SK-N-SH (cell line): ENCODE measurements around the gene SLC6A3. TPM values are rescaled to one million over a fixed set of nuclear protein-coding genes. Genes with fewer than 3 reads are reported as not detected.

Source experiments
- CTCF ChIA-PET: fragments of 300-600, 350-600 bp; formaldehyde crosslinking; extraction: SDS; loops from one replicate; lab custom pipeline; 2021; lab: Yijun Ruan, JAX
- POLR2A ChIA-PET: fragments of 350-600 bp; sonication (Branson Sonifier 250); formaldehyde crosslinking; extraction: SDS; loops from one replicate; lab custom pipeline; 2020; ENCODE audit warnings: antibody characterized with exemption, inconsistent platforms; lab: Yijun Ruan, JAX
- DNase-seq: peaks from one replicate; pipeline ENCODE4 v3.0.0; 2012
- H2AFZ ChIP-seq: fragments of 200-600 bp; sonication (generic); 2 replicates; pipeline ENCODE4 v1.8.1; 2016; ENCODE audit warnings: antibody characterized with exemption, mild to moderate bottlenecking, low read depth
- H3F3A ChIP-seq: fragments of 200-600 bp; sonication (generic); replicated peaks from 2 replicates; pipeline ENCODE3; 2016; ENCODE audit warnings: antibody characterized with exemption, mild to moderate bottlenecking; ENCODE audit not compliant: insufficient read depth
- H3K27ac ChIP-seq, 2 experiments: fragments of 200-500 bp in 1 of 2; fragments of 200-600 bp in 1 of 2; sonication (Bioruptor generic) in 1 of 2; sonication (generic), shearing (Covaris generic) in 1 of 2; 2 replicates each; pipeline versions ENCODE4 v1.5.1 to v1.6.1; 2014 to 2016; ENCODE audit warnings: low read depth in 2 of 2, inconsistent platforms in 1 of 2, low read length in 1 of 2, mild to moderate bottlenecking in 1 of 2, mixed read lengths in 1 of 2
- H3K27me3 ChIP-seq: fragments of 200-600 bp; sonication (generic), shearing (Covaris generic); 2 replicates; pipeline ENCODE4 v1.6.1; 2016; ENCODE audit warnings: mixed run types; ENCODE audit not compliant: insufficient read depth
- H3K36me3 ChIP-seq, 2 experiments: fragments of 200-500 bp in 1 of 2; fragments of 200-600 bp in 1 of 2; sonication (Bioruptor generic) in 1 of 2; sonication (generic) in 1 of 2; replicated peaks in 1 of 2; 2 replicates each; pipeline versions ENCODE3 to v1.5.1; 2014 to 2016; ENCODE audit warnings: low read length in 1 of 2, mild to moderate bottlenecking in 1 of 2; ENCODE audit not compliant: insufficient read depth in 2 of 2, control insufficient read depth in 1 of 2
- H3K4me1 ChIP-seq, 2 experiments: fragments of 200-500 bp in 1 of 2; fragments of 200-600 bp in 1 of 2; sonication (Bioruptor generic) in 1 of 2; sonication (generic), shearing (Covaris generic) in 1 of 2; 2 replicates each; pipeline versions ENCODE4 v1.5.1 to v1.6.1; 2014 to 2016; ENCODE audit warnings: low read depth in 1 of 2, low read length in 1 of 2, mixed run types in 1 of 2; ENCODE audit not compliant: insufficient read depth in 2 of 2, control insufficient read depth in 1 of 2
- H3K4me2 ChIP-seq: fragments of 200-600 bp; sonication (generic), shearing (Covaris generic); 2 replicates; pipeline ENCODE4 v1.6.1; 2017; ENCODE audit warnings: mixed run types
- H3K4me3 ChIP-seq, 2 experiments: fragments of 200-500 bp in 1 of 2; fragments of 200-600 bp in 1 of 2; sonication (Bioruptor generic) in 1 of 2; sonication (generic), shearing (Covaris generic) in 1 of 2; 2 replicates each; pipeline versions ENCODE4 v1.5.1 to v1.8.1; 2014 to 2016; ENCODE audit warnings: low read depth in 2 of 2, inconsistent platforms in 1 of 2, low read length in 1 of 2, mild to moderate bottlenecking in 1 of 2, mixed read lengths in 1 of 2, moderate library complexity in 1 of 2
- H3K79me2 ChIP-seq: fragments of 200-600 bp; sonication (generic); 2 replicates; pipeline ENCODE4 v1.8.1; 2017; ENCODE audit warnings: mild to moderate bottlenecking; ENCODE audit not compliant: insufficient read depth
- H3K9ac ChIP-seq: fragments of 200-600 bp; sonication (generic); 2 replicates; pipeline ENCODE4 v1.6.1; 2017; ENCODE audit warnings: mixed run types
- H3K9me2 ChIP-seq: fragments of 200-600 bp; sonication (generic); 2 replicates; pipeline ENCODE4 v1.6.1; 2017; ENCODE audit warnings: mixed run types
- H3K9me3 ChIP-seq: fragments of 200-600 bp; sonication (generic); 2 replicates; pipeline ENCODE4 v1.6.1; 2017; ENCODE audit warnings: mixed run types, mild to moderate bottlenecking, moderate library complexity
- H4K20me1 ChIP-seq: fragments of 200-600 bp; sonication (generic); 2 replicates; pipeline ENCODE4 v1.6.1; 2017; ENCODE audit warnings: mild to moderate bottlenecking, mixed run types; ENCODE audit not compliant: insufficient read depth
- CHD2 ChIP-seq: fragments of 150-350 bp; IDR thresholded peaks from 2 replicates; pipeline ENCODE4 v1.6.1; 2018; ENCODE audit warnings: low read length; ENCODE audit not compliant: partially characterized antibody
- FOXM1 ChIP-seq: IDR thresholded peaks from 2 replicates; pipeline ENCODE4 v1.4.0; 2012; ENCODE audit warnings: low read depth, mild to moderate bottlenecking
- GATA2 ChIP-seq: sonication (generic); formaldehyde crosslinking; IDR thresholded peaks from 2 replicates; pipeline ENCODE4 v1.5.0; 2020; ENCODE audit warnings: mild to moderate bottlenecking, missing genetic modification reagents
- MXI1 ChIP-seq: IDR thresholded peaks from 2 replicates; pipeline ENCODE4 v1.6.1; 2012; ENCODE audit warnings: mild to moderate bottlenecking, low read depth, low read length, improper control_type of control experiment
- REST ChIP-seq: IDR thresholded peaks from 2 replicates; pipeline ENCODE4 v1.6.1; 2012; ENCODE audit warnings: mild to moderate bottlenecking, low read depth, low read length, moderate library complexity
- RFX5 ChIP-seq: IDR thresholded peaks from 2 replicates; pipeline ENCODE4 v1.6.1; 2012; ENCODE audit warnings: mild to moderate bottlenecking, improper control_type of control experiment, low read length
- RXRA ChIP-seq: IDR thresholded peaks from 2 replicates; pipeline ENCODE4 v1.4.0; 2012; ENCODE audit warnings: low read depth, mild to moderate bottlenecking, borderline replicate concordance
- USF1 ChIP-seq: IDR thresholded peaks from 2 replicates; pipeline ENCODE4 v1.4.0; 2012; ENCODE audit warnings: low read depth, borderline replicate concordance
- WGBS: methylation state at CpG from one replicate; pipeline ENCODE4 v1.1.6; 2017; ENCODE audit warnings: low lambda C conversion rate; 5-methylcytosine and 5-hydroxymethylcytosine counted together
- polyA plus RNA-seq, 3 experiments: library from polyadenylated mRNA; depleted of rRNA; stranded (reverse); fragments of >200 nt; gene quantifications; 2 replicates each; pipeline ENCODE4 v1.2.3, GENCODE V29; 2012
- TF ChIP-seq, protein P1 (sequence below): fragments of 200-600 bp; sonication (generic); IDR thresholded peaks from 2 replicates; pipeline ENCODE4 v1.6.1; 2017; ENCODE audit warnings: antibody characterized with exemption, mild to moderate bottlenecking, moderate library complexity

The SLC6A3 gene
- polyA plus RNA-seq, 1 of the 3 experiments (the other 2 are of a cell fraction): not detected

GRCh38 chr5:1386274-1386717 lies 58.9 kb downstream of the SLC6A3 start:
- H3K9me3 ChIP-seq: no peaks in the 10 kb centered on the region
- no peak overlapping the region for H3K9ac ChIP-seq
- no peaks in the 10 kb centered on the region for H3F3A ChIP-seq
- 14% methylated on average over 12 of the region's 36 CpGs for WGBS
- no peaks in the 10 kb centered on the region for H3K36me3 ChIP-seq
- H3K9me2 ChIP-seq: no peaks in the 10 kb centered on the region
- no peaks in the 10 kb centered on the region for H3K79me2 ChIP-seq
- peak overlapping the region; percentile 71 for H3K4me2 ChIP-seq
- CTCF ChIA-PET: interaction anchor here (1.1 to 2.3 kb wide), 4 partner anchors 10 to 258 kb away, joined by 3 to 12 read pairs (median 3); no protein-coding TSS in a partner anchor
- peaks cover 0 to 10% of the 10 kb centered on the region in 2 experiments; a peak in 1 of 4 replicates for H3K4me1 ChIP-seq
- H3K4me3 ChIP-seq: peak overlapping the region; percentile 50 to 59
- H3K27me3 ChIP-seq: peaks cover 16% of the 10 kb centered on the region
- TF ChIP-seq MXI1 (peak; percentile 74), RXRA (no peak)
- TF ChIP-seq, protein P1, sequence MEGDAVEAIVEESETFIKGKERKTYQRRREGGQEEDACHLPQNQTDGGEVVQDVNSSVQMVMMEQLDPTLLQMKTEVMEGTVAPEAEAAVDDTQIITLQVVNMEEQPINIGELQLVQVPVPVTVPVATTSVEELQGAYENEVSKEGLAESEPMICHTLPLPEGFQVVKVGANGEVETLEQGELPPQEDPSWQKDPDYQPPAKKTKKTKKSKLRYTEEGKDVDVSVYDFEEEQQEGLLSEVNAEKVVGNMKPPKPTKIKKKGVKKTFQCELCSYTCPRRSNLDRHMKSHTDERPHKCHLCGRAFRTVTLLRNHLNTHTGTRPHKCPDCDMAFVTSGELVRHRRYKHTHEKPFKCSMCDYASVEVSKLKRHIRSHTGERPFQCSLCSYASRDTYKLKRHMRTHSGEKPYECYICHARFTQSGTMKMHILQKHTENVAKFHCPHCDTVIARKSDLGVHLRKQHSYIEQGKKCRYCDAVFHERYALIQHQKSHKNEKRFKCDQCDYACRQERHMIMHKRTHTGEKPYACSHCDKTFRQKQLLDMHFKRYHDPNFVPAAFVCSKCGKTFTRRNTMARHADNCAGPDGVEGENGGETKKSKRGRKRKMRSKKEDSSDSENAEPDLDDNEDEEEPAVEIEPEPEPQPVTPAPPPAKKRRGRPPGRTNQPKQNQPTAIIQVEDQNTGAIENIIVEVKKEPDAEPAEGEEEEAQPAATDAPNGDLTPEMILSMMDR: no peak
- TF ChIP-seq, all 33 proteins: peak for 1
- peak; percentile 84 for DNase-seq
- POLR2A ChIA-PET: interaction anchor here (0.8 to 1.1 kb wide), 2 partner anchors 42 to 44 kb away, joined by 3 to 4 read pairs; partner anchors contain the start of gene CLPTM1L
- Histone ChIP-seq H3K27ac (no peak overlapping the region; a peak in 1 of 4 replicates), H2AFZ (peak overlapping the region; percentile 78; the same call in 1 of the 2 replicates), H4K20me1 (no peaks in the 10 kb centered on the region)

- Histone ChIP-seq H4K20me1 (no peaks in the 10 kb centered on the region), H3F3A (no peaks in the 10 kb centered on the region), H3K27me3 (peaks cover 16% of the 10 kb centered on the region), H3K36me3 (no peaks in the 10 kb centered on the region), H3K4me1 (peaks cover 0 to 10% of the 10 kb centered on the region in 2 experiments; a peak in 1 of 4 replicates), H3K4me2 (peak overlapping the region; percentile 71), H3K9me3 (no peaks in the 10 kb centered on the region), H3K79me2 (no peaks in the 10 kb centered on the region), H3K9me2 (no peaks in the 10 kb centered on the region), H3K4me3 (peak overlapping the region; percentile 50 to 59), H3K9ac (no peak overlapping the region), H2AFZ (peak overlapping the region; percentile 78; the same call in 1 of the 2 replicates), H3K27ac (no peak overlapping the region; a peak in 1 of 4 replicates)
- DNase-seq: peak; percentile 93
- 59% methylated on average over 9 of the region's 48 CpGs for WGBS
- ChIA-PET CTCF (interaction anchor here (1.1 to 2.3 kb wide), 5 partner anchors 11 to 269 kb away, joined by 3 to 12 read pairs (median 3); no protein-coding TSS in a partner anchor), POLR2A (interaction anchor here (0.8 to 1.1 kb wide), 2 partner anchors 41 to 44 kb away, joined by 3 to 4 read pairs; partner anchors contain the start of gene CLPTM1L)
- TF ChIP-seq MXI1 (peak; percentile 38; the same call in 1 of the 2 replicates), FOXM1 (no peak), RFX5 (no peak), RXRA (no peak)
These were observed 59.6 kb downstream of the SLC6A3 start for GRCh38 chr5:1385395-1386273.

- Histone ChIP-seq H3K27me3 (peaks cover 18% of the 10 kb centered on the region), H3K27ac (no peak overlapping the region), H2AFZ (no peak overlapping the region), H3K9me2 (no peaks in the 10 kb centered on the region), H3K79me2 (no peaks in the 10 kb centered on the region), H3K9ac (no peak overlapping the region), H3K4me1 (peaks cover 0 to 10% of the 10 kb centered on the region in 2 experiments; a peak in 1 of 4 replicates), H3F3A (no peaks in the 10 kb centered on the region), H4K20me1 (no peaks in the 10 kb centered on the region), H3K36me3 (no peaks in the 10 kb centered on the region), H3K4me3 (no peak overlapping the region), H3K9me3 (no peaks in the 10 kb centered on the region), H3K4me2 (no peak overlapping the region)
- ChIA-PET CTCF (interaction anchor here (1.0 to 1.3 kb wide), 2 partner anchors 17 to 270 kb away, joined by 3 read pairs; no protein-coding TSS in a partner anchor), POLR2A (no interaction called here)
- 69% methylated on average over 6 of the region's 10 CpGs for WGBS
- no peak for DNase-seq
- TF ChIP-seq CHD2: no peak
- TF ChIP-seq REST: no peak
- no peak for TF ChIP-seq USF1
- no peak for TF ChIP-seq GATA2 (CRISPR knock-in tag)
These were observed 60.7 kb downstream of the SLC6A3 start for GRCh38 chr5:1384521-1384920.
